Activated naive CD4-positive, alpha-beta T cell treated with anti-CD3 and anti-CD28 coated beads for 36 hours (primary cell): ENCODE data around the gene SCRT2. TPM values are rescaled to one million over a fixed set of nuclear protein-coding genes. Genes with fewer than 3 reads are reported as not detected.
"Not testable (repeated sequence)": the region's sequence is repeated elsewhere in the genome, so short reads cannot be mapped to it uniquely, and the experiment has no call there.

ENCODE experiments used
- CTCF ChIA-PET: fragments of 350-600 bp; sonication (Branson Sonifier 250); formaldehyde crosslinking; loops from one replicate; lab custom pipeline; 2021; ENCODE audit warnings: antibody characterized with exemption; lab: Charles Lee
- DNase-seq: peaks from one replicate; pipeline ENCODE4 v3.0.0-alpha.2; 2020
- H3K27ac Mint-ChIP-seq: one replicate; pipeline ENCODE4 v1.8.0; 2021; ENCODE audit warnings: mild to moderate bottlenecking, mixed read lengths
- H3K27me3 Mint-ChIP-seq: one replicate; pipeline ENCODE4 v1.8.0; 2021; ENCODE audit warnings: low read depth, mixed read lengths
- H3K36me3 Mint-ChIP-seq: one replicate; pipeline ENCODE4 v1.8.0; 2021; ENCODE audit warnings: low read depth, mixed read lengths
- H3K4me1 Mint-ChIP-seq: one replicate; pipeline ENCODE4 v1.8.0; 2021; ENCODE audit warnings: low read depth, mixed read lengths
- H3K4me3 Mint-ChIP-seq: one replicate; pipeline ENCODE4 v1.8.0; 2021; ENCODE audit warnings: mild to moderate bottlenecking, moderate library complexity, mixed read lengths
- H3K9me3 Mint-ChIP-seq: one replicate; pipeline ENCODE4 v1.8.0; 2021; ENCODE audit warnings: mixed read lengths
- intact Hi-C: fragments of 100-400 bp; cut with micrococcal nuclease; formaldehyde crosslinking; loops from one replicate; pipeline ENCODE4 v1.15.1; 2023
- total RNA-seq, 2 experiments: library from RNA; stranded (reverse); gene quantifications; one replicate each; pipeline ENCODE4 v1.2.3, GENCODE V29; 2021

The SCRT2 gene
- total RNA-seq, 2 experiments from 2014 or later: not detected

GRCh38 chr20:644692-645317 is 30.8 kb downstream of the SCRT2 start:
- no peak for DNase-seq
- intact Hi-C loops: loop anchor here (1.0 kb wide), 3 partner anchors 84 to 291 kb away; partner anchors contain the start of gene RBCK1
- Mint-ChIP-seq H3K36me3 (peaks cover 18% of the 10 kb centered on the region), H3K4me1 (peaks cover 9% of the 10 kb centered on the region), H3K27me3 (peaks cover 21% of the 10 kb centered on the region), H3K4me3 (no peak overlapping the region), H3K27ac (no peak overlapping the region), H3K9me3 (no peaks in the 10 kb centered on the region)
- CTCF ChIA-PET: interaction anchor here (0.5 to 3.0 kb wide), 34 partner anchors 10 to 311 kb away, joined by 3 to 21 read pairs (median 4); no protein-coding TSS in a partner anchor

DNA sequence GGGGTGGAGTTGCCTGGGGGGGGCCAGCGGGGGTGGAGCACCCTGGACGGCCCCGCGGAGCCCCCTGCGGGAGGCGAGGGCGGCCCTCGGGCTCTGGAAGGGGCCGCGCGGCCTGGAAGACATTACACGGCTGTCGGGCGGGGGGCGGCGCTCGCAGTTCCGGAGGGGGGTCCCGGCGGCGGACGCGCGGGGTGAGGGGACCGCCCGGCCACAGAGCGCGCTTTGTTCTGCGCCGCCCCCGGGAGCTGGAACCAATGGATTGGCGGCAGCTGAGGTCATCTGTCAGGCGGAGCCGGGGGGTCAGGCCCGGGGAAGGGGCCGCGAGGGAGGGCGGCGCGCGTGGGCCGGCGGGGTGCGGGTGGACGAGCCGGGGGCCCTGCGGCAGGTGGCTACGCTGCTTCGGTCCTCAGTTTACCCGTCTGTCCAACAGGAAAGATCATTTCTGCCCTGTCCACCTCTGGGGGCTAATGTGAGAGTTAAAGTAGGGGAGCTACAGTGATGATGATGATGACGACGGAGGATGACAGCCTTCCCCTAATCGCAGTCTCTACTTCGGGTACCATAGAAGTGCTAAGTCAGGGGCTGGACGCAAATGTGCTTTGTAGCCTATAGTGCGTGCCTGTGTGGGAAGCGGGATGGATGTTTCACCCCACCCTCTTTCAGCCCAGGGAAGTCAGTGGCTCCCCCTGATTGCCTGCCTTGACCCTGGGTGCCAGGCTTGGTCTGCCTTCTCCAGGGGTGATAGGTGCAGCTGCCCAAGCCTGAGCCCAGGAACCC is 33.0 kb downstream of the SCRT2 start:
- no peak for DNase-seq
- Mint-ChIP-seq H3K27ac (no peak overlapping the region), H3K4me3 (no peak overlapping the region), H3K27me3 (peaks cover 21% of the 10 kb centered on the region), H3K36me3 (peaks cover 3% of the 10 kb centered on the region), H3K4me1 (peaks cover 9% of the 10 kb centered on the region), H3K9me3 (no peaks in the 10 kb centered on the region)
- CTCF ChIA-PET: interaction anchor here (0.7 to 1.7 kb wide), 2 partner anchors 79 to 290 kb away, joined by 3 to 4 read pairs; no protein-coding TSS in a partner anchor
- intact Hi-C loops: no loop called here

DNA sequence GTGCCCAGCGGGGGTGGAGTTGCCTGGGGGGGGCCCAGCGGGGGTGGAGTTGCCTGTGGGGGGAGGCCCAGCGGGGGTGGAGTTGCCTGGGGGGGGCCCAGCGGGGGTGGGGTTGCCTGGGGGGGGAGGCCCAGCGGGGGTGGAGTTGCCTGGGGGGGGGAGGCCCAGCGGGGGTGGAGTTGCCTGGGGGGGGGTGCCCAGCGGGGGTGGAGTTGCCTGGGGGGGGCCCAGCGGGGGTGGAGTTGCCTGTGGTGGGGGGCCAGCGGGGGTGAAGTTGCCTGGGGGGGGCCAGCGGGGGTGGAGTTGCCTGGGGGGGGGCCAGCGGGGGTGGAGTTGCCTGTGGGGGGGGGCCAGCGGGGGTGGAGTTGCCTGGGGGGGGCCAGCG is 33.6 kb downstream of the SCRT2 start:
- H3K9me3 Mint-ChIP-seq, H3K36me3 Mint-ChIP-seq, DNase-seq, CTCF ChIA-PET, H3K4me3 Mint-ChIP-seq, H3K4me1 Mint-ChIP-seq, H3K27ac Mint-ChIP-seq, intact Hi-C loops: not testable (repeated sequence)
- peaks cover 21% of the 10 kb centered on the region for H3K27me3 Mint-ChIP-seq

GRCh38 chr20:641516-641875 is 34.1 kb downstream of the SCRT2 start:
- H3K9me3 Mint-ChIP-seq: no peaks in the 10 kb centered on the region
- intact Hi-C loops: no loop called here
- no peaks in the 10 kb centered on the region for H3K36me3 Mint-ChIP-seq

DNA sequence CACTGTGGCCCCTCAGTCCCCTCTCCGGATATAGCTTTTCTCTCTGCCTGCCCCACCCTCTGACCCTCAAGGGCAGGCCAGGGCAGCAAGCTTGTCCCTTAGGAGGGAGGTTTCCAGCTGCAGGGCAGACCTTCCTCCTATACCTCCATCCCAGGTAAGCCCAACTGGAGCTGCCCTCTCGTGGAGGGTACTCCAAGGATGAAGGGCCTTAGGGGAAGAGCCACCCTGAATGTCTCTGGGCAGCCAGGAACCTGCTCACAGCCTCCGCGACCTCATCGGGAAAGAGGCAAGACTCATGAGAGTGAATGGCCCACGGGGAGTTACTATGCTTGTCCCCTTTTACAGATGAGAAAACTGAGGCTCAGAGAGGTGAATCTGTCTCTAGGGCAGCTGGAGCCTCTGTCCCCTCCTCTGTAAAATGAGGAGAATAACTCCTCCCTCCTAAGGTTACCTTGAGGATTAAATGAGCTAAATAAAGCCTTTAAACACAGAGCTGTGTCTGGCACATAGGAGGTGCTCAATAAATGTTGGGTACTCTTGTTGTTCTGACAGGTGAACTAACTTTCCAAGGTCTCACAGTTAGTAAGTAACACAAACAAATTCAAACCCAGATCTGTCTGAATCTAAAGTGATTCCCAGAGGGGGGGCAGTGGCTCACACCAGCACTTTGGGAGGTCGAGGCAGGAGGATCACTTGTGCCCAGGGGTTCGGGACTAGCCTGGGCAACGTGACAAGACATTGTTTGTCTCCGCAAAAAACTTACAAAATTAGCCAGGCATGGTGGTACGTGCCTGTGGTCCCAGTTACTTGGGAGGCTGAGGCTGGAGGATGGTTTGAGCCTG is 34.7 kb downstream of the SCRT2 start:
- CTCF ChIA-PET: no interaction called here
- intact Hi-C loops: no loop called here
- Mint-ChIP-seq H3K27ac (no peak overlapping the region), H3K36me3 (no peaks in the 10 kb centered on the region), H3K9me3 (no peaks in the 10 kb centered on the region), H3K27me3 (peaks cover 21% of the 10 kb centered on the region), H3K4me3 (no peak overlapping the region), H3K4me1 (peaks cover 9% of the 10 kb centered on the region)
- no peak for DNase-seq

More at GRCh38 chr20:641516-641875, 34.1 kb downstream of the SCRT2 start:
- CTCF ChIA-PET: no interaction called here
- Mint-ChIP-seq H3K27me3 (peaks cover 21% of the 10 kb centered on the region), H3K27ac (no peak overlapping the region), H3K4me1 (peaks cover 9% of the 10 kb centered on the region), H3K4me3 (no peak overlapping the region)
- no peak for DNase-seq

GRCh38 chr20:638579-638978 is 37.0 kb downstream of the SCRT2 start:
- H3K9me3 Mint-ChIP-seq: no peaks in the 10 kb centered on the region
- intact Hi-C loops: no loop called here
- H3K4me1 Mint-ChIP-seq: peaks cover 9% of the 10 kb centered on the region
- DNase-seq: no peak
- H3K4me3 Mint-ChIP-seq: no peak overlapping the region
- H3K36me3 Mint-ChIP-seq: no peaks in the 10 kb centered on the region
- peaks cover 15% of the 10 kb centered on the region for H3K27me3 Mint-ChIP-seq
- CTCF ChIA-PET: interaction anchor here (0.8 kb wide), 1 partner anchor 269 kb away, joined by 7 read pairs; no protein-coding TSS in a partner anchor
- no peak overlapping the region for H3K27ac Mint-ChIP-seq

DNA sequence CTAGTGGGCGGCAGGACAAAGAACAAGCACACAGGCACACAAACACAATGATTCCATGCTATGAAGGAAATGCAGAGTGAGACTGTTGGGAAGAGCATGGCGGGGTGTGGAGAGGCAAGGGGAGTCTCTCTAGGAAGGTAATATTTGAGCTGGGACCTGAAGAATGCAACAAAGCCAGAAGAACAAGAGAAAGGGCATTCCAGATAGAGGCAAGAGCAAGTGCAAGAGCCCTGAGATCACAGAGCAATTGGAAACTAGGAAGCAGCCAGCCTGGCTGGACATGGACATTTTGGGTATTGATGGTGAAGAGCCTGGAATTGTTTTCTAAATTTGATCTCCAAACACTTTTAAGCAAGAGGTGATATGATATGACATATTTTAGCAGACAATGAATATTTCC is 38.0 kb downstream of the SCRT2 start:
- no peak for DNase-seq
- Mint-ChIP-seq H3K36me3 (no peaks in the 10 kb centered on the region), H3K27me3 (peaks cover 6% of the 10 kb centered on the region), H3K27ac (no peak overlapping the region), H3K9me3 (no peaks in the 10 kb centered on the region), H3K4me3 (no peak overlapping the region), H3K4me1 (peaks cover 6% of the 10 kb centered on the region)
- CTCF ChIA-PET: no interaction called here
- intact Hi-C loops: no loop called here

DNA sequence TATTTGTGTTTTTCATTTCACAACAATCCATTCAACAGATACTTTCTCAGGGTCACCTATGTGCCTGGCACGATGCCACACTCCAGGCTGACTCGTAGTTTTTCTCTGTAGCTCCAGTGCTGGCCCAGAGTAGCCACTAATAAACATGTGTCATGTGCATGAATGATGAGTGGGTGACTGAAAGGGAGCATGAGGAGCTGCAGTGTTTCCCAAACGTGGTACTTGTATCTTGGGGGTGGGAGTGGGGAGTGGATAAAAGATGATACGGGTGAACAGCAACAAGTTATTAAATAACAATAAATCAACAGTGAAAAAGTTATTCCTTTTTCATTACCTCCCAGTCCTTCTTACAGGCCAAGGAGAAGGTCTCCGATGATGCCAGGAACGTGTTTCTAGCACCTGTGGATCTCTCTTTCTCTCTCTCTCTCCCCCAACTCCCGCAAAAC is 39.7 kb downstream of the SCRT2 start:
- DNase-seq: no peak
- CTCF ChIA-PET: interaction anchor here (0.6 kb wide), 1 partner anchor 128 kb away, joined by 3 read pairs; no protein-coding TSS in a partner anchor
- Mint-ChIP-seq H3K4me3 (no peak overlapping the region), H3K36me3 (no peaks in the 10 kb centered on the region), H3K4me1 (no peaks in the 10 kb centered on the region), H3K27me3 (no peaks in the 10 kb centered on the region), H3K27ac (no peak overlapping the region), H3K9me3 (no peaks in the 10 kb centered on the region)
- intact Hi-C loops: no loop called here

GRCh38 chr20:635028-635892 is 40.3 kb downstream of the SCRT2 start:
- DNase-seq: no peak
- Mint-ChIP-seq H3K9me3 (no peaks in the 10 kb centered on the region), H3K27me3 (no peaks in the 10 kb centered on the region), H3K4me3 (no peak overlapping the region), H3K36me3 (no peaks in the 10 kb centered on the region), H3K4me1 (no peaks in the 10 kb centered on the region), H3K27ac (no peak overlapping the region)
- CTCF ChIA-PET: interaction anchor here (1.0 kb wide), 1 partner anchor 11 kb away, joined by 3 read pairs; no protein-coding TSS in a partner anchor
- intact Hi-C loops: no loop called here

- no peak for DNase-seq
- Mint-ChIP-seq H3K9me3 (no peaks in the 10 kb centered on the region), H3K36me3 (no peaks in the 10 kb centered on the region), H3K4me1 (no peaks in the 10 kb centered on the region), H3K27me3 (peaks cover 2% of the 10 kb centered on the region), H3K4me3 (no peak overlapping the region), H3K27ac (no peak overlapping the region)
- CTCF ChIA-PET: interaction anchor here (1.0 kb wide), 1 partner anchor 12 kb away, joined by 3 read pairs; no protein-coding TSS in a partner anchor
- intact Hi-C loops: no loop called here
Observed at GRCh38 chr20:634148-634925, 41.3 kb downstream of the SCRT2 start.

DNA sequence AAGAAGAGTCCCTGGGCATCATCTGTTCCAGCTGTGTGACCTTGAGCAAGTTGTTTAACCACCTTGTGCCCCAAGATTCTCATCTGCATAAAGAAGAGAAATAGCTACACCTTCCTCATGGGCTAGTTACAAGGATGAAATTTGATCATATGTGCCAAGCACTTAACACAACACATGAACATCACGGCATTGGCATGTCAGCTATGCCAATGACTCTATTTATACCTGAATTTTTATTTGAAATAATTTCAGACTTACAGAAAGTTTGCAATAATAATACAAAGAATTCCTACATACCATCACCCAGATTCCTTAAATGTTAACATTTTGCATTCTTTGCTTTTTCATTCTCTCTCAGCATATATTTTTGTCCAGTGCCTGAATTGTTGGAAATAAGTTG is 44.5 kb downstream of the SCRT2 start:
- Mint-ChIP-seq H3K4me3 (no peak overlapping the region), H3K27me3 (peaks cover 2% of the 10 kb centered on the region), H3K4me1 (no peaks in the 10 kb centered on the region), H3K27ac (no peak overlapping the region), H3K36me3 (no peaks in the 10 kb centered on the region), H3K9me3 (no peaks in the 10 kb centered on the region)
- no peak for DNase-seq
- CTCF ChIA-PET: interaction anchor here (3.5 kb wide), 1 partner anchor 15 kb away, joined by 21 read pairs; no protein-coding TSS in a partner anchor
- intact Hi-C loops: no loop called here
